HG03103 (cell line): ENCODE results near the gene METTL8.
"Not testable (repeated sequence)": the region's sequence is repeated elsewhere in the genome, so short reads cannot be mapped to it uniquely, and the experiment has no call there.

ENCODE experiments used
- ATAC-seq: cut with Tn5 transposase; IDR thresholded peaks from one replicate; pipeline ENCODE4 v1.9.1; 2021; ENCODE audit warnings: low read depth; ENCODE audit not compliant: unreplicated experiment

The METTL8 gene

DNA sequence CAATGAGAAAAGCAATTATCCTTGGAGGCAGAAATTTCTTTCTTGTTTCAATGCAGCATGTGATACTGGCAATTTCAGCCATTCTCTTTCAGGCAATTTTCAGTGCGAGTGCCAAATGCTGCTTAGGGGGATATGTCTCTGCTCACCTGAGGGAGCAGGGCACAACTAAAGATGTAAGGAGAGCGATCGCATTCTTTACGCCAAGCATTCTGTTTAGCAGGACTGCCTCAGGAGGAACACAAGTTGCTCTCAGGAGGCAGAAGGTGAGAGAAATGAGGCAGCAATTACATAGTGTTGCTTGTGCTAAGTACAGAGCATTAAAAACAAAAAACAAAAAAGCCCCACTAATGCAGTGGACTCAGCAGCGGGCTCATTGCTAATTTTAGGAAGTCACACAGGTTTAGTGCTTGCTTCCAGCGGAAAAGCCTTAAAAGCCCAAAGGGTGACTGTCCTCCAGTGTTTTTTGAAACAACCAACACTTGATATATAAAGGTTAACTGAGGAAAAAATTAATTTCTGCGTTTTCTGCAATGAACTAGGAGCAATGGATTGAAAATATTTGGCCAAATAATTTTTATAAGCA, 116.9 kb downstream of the METTL8 start:
- no peak for ATAC-seq

- no peak for ATAC-seq
Observed at GRCh38 chr2:171316220-171316619, 117.6 kb downstream of the METTL8 start.

- ATAC-seq, result no peak
Observed at GRCh38 chr2:171315781-171316180, 118.0 kb downstream of the METTL8 start.

- not testable (repeated sequence) for ATAC-seq
Observed at GRCh38 chr2:171312182-171312581, 121.6 kb downstream of the METTL8 start.

DNA sequence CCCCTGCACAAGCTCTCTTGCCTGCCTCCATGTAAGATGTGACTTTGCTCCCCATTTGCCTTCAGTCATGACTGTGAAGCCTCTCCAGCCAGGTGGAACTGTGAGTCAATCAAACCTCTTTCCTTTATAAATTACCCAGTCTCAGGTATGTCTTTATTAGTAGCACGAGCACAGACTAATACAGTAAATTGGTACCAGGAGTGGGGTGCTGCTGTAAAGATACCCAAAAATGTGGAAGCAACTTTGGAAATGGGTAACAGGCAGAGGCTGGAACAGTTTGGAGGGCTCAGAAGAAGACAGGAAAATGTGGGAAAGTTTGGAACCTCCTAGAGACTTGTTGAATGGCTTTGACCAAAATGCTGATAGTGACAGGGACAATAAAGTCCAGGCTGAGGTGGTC, 122.2 kb downstream of the METTL8 start:
- not testable (repeated sequence) for ATAC-seq

DNA sequence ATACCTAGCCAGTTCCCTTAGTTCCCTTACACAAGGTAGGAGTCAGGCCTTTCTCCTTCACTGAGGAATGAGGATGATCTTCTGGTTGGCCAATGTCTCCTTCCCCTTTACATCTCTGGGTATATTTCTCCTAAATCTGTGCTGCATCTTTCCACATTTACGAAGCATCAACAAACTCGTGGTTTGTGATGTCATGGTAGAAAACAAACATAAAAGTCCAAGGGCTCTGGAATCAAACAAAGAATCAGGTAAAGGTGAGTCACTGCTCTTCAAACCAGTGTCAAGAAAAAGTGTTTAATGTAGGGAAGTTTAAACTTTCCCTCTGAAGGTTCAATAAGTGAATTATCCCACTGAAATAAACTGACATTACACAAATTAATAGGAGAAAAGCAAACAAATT, 122.9 kb downstream of the METTL8 start:
- no peak for ATAC-seq

GRCh38 chr2:171309455-171310286, 124.1 kb downstream of the METTL8 start:
- ATAC-seq, result no peak

- ATAC-seq, result no peak
Observed at GRCh38 chr2:171308280-171309054, 125.3 kb downstream of the METTL8 start.

DNA sequence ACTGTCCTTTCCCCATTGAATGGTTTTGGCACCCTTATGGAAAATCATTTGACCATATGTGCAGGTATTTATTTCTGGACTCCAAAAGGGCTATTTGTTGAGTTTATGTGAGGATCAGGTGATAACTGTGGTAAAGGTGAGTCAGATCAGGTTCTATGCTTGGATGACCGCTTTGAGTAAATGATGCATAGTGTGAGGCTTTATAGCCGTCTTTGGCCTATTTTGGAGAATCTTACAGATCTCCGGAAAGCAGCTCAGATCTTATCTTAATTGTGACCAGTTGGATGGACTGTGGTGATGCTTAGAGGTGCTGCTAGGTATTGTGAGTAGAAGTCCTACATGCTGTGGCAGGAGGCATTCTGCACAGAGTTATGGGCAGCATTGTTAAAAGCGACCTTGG, 126.2 kb downstream of the METTL8 start:
- ATAC-seq, result peak; percentile 64

GRCh38 chr2:171297956-171298355, 135.8 kb downstream of the METTL8 start:
- no peak for ATAC-seq

- ATAC-seq, result no peak
Observed at GRCh38 chr2:171294608-171295007, 139.2 kb downstream of the METTL8 start.

DNA sequence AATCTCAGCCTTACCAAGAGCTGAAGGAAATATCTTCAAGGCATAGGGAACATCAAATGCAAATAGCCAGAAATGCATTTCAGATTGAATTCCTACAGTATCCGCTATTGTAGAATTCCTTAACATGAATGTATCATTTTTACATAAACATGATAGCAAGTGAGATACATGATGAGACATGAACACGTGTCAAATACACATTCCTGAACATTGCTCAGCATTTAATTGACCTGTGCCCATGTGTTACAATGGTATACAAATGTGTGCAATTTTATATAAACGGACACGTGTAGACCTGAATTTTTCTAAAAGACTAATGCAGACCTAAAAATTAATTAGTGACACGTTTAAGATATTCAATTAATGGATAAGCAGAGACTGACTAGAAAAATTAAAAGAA, 140.1 kb downstream of the METTL8 start:
- no peak for ATAC-seq

DNA sequence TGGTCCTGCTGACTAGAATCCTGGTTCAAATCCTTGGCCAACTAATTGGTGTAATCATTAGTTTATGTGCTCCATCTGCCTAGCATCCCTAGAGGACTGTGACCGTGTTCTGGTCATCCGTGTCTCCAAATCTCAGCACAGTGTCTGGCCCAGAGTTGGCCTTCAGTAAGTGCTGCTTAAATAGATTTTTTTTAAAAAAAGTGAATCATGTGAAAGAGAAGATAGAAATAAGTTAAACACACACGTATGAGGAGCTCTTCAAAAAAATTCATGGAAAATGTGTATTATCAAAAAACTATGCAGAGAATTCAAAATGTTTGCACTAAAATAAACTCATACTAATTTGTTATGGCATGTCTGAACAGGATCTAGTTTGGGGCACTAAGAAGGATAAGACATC, 143.8 kb downstream of the METTL8 start:
- no peak for ATAC-seq

DNA sequence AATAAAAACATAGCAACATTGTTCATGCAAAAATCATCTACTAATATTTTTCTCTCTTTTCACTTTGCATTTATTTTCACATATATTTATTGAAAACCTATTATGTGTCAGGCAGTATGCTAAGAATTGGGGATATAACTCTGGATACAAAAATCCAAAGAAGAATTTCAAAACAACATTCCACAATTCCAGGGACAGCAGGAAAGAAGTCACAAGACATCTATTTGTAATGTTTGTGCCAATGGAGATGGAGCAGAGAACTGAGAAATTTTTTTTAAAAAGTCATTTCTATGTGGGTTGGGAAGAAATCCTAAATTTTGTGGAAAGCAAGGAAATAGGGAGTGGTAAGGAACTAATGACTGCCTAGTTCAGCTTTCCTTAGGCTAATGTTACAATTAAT, 144.5 kb downstream of the METTL8 start:
- ATAC-seq, result no peak

- ATAC-seq, result no peak
Observed at GRCh38 chr2:171287611-171288010, 146.2 kb downstream of the METTL8 start.

GRCh38 chr2:171287036-171287571, 146.7 kb downstream of the METTL8 start:
- ATAC-seq, result no peak

- ATAC-seq, result no peak
Observed at GRCh38 chr2:171281110-171281509, 152.7 kb downstream of the METTL8 start.

DNA sequence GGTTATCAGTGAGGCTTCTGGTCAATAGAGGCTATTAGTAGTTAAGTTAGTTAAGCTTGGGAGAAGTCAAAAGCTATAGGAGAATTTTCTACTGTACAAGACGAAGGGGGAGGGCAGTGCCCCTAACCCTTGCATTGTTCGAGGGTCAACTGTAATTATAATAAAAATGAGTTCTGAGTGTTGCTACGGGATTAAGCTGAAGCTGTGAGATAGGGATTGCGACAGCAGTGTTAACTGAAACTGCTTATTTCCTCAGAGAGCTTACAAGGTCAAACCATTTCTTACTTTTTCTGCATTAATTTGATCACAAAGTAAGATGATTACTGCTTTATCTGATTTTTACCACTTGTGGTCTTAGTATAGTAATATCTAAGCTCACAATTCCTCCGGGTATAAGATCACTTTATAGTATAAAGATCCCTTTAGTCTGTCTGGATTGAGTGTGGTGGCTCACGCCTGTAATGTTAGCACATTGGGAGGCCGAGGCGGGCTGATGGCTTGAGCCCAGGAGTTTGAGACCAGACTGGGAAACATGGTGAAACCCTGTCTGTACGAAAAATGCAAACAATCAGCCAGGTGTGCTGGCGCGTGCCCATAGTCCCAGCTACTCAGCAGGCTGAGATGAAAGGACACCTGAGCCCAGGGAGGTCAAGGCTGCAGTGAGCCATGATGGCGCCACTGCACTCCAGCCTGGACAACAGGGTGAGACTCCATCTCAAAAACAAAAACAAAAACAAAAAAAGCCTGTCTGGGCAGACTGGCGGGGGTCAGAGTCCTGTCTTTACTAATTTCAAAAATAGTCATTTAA, 153.6 kb downstream of the METTL8 start:
- ATAC-seq, result no peak

- no peak for ATAC-seq
Observed at GRCh38 chr2:171274757-171275156, 159.0 kb downstream of the METTL8 start.

GRCh38 chr2:171271971-171272436, 161.8 kb downstream of the METTL8 start:
- ATAC-seq, result no peak
